ENCODE measurements around the gene THAP4.

- TF ChIP-seq CTCF (conservative IDR thresholded peaks at IDR 0.05; ENCODE audit: low read depth, low read length), result no peak
- TF ChIP-seq RAD21 (IDR thresholded peaks at IDR 0.05; ENCODE audit: low read length), result no peak
- no peak for TF ChIP-seq BHLHE40 (IDR thresholded peaks at IDR 0.05; ENCODE audit: low read depth, low read length)
- no peak for TF ChIP-seq CEBPB (IDR thresholded peaks at IDR 0.05; ENCODE audit: low read depth, low read length)
- TF ChIP-seq POLR2A (IDR thresholded peaks at IDR 0.05; ENCODE audit: low read depth, low read length), result no peak
- no peak for TF ChIP-seq MXI1 (IDR thresholded peaks at IDR 0.05; ENCODE audit: borderline replicate concordance, low read depth, low read length)
- TF ChIP-seq NFE2L2 (IDR thresholded peaks at IDR 0.05; ENCODE audit: low read depth, low read length), result no peak
- TF ChIP-seq SMC3 (IDR thresholded peaks at IDR 0.05; ENCODE audit: low read depth, low read length), result no peak
- no peak for TF ChIP-seq RFX5 (IDR thresholded peaks at IDR 0.05; ENCODE audit: low read depth, low read length)
These were observed 29.6 kb downstream of the THAP4 start for GRCh38 chr2:241607162-241607885.
